ENCODE results near the gene ZNHIT1. TPM values are rescaled to one million over a fixed set of nuclear protein-coding genes. Genes with fewer than 3 reads are reported as not detected.

The ZNHIT1 gene
- total RNA-seq = 103 and 116 TPM in 2 replicates
- polyA plus RNA-seq (2012) = 109 TPM

DNA sequence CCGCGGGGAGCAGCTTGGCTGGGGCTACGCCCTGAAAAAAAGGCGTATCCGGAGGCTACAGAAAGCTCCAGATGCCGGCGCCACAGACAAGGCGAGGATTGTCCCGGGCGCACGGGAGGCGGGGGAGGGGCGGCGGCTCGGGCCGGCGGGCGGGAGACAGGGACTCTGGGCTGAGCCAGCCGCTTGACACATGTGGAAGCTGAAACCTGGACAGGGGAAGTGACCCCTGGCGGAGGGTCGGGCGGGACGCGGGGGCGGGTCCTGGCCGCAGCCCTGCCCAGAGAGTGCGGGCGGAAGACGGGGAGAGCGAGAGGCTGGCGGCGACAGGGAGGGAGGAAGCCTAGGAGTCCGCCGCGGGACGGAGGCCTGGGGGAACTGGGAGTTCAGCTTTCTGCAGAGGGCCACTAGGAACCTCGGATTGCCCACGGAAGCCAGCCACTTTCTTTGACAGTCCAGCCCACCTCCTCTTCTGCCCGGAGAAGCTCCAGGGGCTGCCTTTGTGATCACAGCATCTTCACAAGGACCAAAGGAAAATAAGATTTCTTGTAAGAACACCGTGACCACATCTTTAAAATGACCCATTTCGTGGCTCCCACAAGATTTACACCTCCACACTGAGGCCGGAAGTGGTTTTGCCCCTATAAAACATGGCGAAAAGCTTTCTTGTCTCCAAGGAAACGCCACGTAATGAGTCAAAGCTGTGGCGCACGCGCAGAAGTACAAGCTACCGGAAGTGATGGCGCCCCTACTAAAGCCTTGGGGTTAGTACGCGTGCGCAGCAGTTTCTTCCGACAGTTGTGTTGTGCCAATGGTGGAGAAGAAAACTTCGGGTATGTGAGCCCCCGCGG is at the start of gene ZNHIT1, which contains the start of gene PLOD3:
TSS of gene ZNHIT1 (plus strand) at position 778 of the 848 bp plus-strand sequence. CDS start at position 809, 31 bp downstream.
TSS of gene PLOD3 (minus strand) at position 194 of the 848 bp plus-strand sequence. CDS start 307 bp downstream, outside the sequence.
- DNase-seq (ENCODE audit: low read depth) = peak; percentile 100

DNA sequence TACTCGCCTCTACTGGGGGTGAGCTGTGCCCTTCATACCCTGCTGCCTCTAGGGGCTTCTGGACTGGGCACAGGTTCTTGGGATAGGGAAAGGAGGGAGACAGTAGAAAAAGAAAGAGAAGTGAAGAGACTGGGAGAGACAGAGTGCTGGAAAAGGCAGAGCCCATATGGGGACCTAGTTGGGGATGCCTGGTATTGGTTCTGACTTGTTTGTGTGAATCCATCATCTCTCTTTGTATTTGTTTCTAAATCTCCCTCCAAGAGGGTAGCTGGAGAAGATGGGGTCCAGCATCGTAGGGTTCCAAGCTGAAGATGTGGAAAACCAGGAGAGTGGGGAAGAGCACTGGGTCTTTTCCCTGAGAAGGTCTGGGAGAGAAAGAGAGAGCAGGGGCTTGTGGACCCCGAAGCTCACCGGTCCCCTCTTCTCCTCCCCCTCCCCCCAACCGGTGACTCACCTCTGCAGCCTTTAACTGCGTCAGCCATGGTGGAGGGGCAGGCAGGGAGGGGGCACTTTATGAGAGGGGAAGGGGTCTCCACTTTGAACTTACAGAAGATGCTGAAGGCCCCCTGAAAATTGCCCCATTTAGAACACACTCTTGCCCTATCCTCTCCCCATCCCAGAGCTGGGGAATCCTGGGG is 49.4 kb upstream of the ZNHIT1 start:
- DNase-seq (ENCODE audit: low read depth) = no peak

DNA sequence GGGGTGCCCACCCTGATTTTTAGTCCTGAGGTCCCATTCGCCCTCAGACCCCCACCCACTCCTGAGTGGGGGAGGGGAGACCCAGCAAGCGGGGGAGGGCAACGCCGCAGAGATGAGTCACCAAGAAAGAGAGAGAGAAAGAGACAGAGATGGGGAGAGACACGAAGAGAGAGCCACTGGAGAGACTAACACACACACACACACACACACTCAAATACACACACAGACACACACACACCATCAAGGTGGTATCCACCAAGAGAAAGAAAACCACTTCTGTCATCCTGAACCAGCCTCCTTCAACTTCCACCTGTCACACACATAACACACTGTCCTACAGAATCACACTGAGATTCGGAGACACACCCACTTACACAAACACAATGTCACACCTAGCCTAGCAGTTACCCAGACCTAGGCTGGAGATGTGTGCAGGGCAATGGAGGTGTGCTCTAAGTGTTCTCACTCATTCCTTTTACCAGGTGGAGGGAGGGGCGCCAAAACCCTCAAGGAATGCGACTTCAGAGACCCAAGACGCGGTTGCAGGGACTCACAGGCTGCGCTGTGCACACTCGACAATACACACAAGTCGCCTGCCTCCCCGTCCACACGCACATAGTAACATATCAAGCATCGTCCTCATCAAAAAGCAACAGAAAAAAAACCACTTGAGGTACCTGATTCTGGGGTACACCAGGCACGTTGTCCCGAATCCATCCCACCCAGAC is 48.7 kb upstream of the ZNHIT1 start:
- no peak for DNase-seq (ENCODE audit: low read depth)

DNA sequence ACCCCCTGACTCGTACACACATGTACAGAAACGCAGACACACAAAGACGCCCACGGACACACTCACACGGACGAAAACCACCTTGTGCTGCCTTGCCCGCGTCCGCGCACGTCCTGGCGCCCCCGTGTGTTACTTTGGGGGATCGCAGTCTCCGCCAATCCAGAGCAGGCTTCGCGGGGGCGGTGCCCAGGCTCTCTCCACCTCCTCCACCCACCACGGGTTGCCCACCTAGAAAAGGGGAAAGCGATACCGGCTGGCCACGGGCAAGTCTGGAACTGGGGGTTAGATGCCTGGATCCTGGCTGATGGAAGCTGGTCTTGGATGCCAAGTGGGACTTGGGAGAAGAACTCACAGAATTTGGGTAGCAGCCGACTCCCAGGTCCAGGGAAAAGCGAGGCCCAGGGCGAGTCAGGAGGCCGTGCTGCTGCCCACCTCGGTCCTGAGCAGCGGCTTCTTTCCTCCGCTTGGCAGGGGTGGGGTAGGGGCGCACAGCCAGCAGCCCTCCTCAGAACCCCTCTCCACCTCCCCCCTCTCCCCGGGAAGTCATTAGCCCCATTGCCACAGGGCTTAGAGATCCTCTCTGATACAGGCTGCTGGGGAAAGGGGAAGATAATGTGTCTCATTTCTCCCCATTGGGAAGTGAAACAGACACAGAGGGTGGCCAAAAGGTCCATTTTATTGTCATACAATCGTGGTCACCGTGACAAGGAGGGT is 48.0 kb upstream of the ZNHIT1 start:
- DNase-seq (ENCODE audit: low read depth) = peak; percentile 66

DNA sequence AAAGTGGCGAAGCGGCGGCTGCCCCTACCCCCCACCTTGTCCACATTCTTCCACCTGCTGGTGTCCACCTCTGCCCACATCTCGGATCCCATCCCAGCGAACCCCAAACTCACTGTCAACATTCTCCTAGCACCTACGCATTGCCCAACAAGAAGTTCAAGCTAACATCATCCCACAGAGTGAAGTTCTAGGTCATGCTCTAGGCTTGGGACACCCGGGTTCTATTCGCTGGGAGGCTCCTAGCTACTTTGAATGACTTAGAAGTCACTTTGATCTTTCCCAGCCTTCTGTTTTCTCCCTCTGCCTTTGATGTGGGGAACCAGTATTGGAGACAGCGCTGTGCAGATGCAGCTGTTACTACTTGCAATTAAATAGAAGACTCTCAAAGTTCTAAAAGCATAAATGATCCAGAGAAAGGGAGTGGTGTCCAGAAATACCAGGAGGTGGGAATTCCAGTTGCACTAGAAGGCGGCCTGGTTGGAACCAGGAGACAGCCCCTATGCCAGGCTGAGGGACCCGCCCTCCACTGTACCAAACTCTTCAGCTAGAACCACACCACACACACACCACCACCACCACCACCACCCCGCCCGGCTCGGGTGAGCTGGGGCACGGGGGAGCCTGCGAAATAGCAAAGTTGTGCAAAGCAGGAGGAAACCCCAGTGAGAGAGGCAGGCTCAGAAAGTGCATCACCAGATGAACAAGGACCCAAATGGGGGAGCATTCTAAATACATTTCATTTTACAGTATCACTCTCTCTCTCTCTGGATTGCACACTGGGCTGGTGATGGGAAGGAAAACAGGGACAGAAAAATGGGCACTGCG is 47.1 kb upstream of the ZNHIT1 start:
- peak; percentile 54 for DNase-seq (ENCODE audit: low read depth)

DNA sequence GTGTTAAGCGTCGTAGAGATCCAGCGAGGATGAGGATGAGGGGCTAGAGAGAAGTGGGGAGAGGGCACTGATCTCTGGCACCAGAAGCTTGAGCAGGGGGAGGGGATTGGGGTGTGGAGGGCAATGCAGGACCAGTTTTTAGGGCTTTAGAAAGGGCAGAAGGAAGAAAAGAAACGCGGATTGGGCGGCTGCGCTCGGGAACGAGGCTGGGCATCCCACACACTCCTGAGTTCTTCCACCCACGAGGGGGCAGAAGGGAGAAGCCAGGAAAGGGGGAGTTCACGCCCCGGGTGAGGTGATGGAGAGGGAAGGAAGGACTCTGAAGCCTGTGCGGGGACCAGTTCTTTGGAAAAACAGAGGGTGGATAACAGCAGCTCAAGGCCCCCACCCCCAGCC is 46.5 kb upstream of the ZNHIT1 start:
- no peak for DNase-seq (ENCODE audit: low read depth)

DNA sequence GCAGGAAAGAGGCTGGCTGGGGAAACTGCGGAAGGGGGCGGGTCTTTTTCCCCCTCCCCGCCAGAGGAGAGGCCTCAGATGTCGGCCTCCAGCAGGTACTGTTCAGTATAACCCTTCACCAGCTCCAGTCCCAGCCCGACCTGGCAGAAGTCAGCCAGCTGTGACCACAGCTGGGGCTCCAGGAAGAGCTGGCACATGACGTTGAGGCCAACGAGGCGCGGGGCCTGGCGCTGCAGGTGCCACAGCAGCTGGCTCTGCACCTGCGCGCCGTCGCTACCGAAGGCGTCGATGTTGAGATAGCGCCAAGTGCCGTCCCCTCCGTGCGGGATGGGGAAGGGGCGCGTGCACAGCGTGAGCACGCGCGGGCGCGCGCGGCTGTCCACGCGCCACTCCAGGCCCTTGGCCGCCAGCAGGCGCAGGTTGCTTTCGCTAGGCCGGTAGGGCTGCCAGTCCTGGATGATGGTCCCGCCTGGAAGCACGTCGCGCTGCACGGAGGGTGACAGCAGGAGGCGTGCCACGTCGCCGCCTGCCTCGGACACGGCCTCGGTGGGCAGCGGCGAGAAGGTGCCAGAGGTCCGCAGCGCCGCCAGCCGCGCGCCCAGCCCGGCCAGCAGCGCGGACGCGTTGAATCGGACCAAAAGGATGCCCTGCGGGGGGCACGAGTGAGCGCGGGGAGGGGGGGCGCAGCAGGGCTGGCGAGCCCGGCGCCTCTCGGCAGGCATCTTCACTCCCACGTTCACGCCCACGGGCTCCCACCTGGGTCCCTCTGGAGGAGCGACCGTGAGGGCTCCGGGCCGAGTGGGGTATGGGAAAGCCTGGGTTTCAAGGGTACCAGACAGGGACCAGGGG is 45.7 kb upstream of the ZNHIT1 start:
- no peak for DNase-seq (ENCODE audit: low read depth)

DNA sequence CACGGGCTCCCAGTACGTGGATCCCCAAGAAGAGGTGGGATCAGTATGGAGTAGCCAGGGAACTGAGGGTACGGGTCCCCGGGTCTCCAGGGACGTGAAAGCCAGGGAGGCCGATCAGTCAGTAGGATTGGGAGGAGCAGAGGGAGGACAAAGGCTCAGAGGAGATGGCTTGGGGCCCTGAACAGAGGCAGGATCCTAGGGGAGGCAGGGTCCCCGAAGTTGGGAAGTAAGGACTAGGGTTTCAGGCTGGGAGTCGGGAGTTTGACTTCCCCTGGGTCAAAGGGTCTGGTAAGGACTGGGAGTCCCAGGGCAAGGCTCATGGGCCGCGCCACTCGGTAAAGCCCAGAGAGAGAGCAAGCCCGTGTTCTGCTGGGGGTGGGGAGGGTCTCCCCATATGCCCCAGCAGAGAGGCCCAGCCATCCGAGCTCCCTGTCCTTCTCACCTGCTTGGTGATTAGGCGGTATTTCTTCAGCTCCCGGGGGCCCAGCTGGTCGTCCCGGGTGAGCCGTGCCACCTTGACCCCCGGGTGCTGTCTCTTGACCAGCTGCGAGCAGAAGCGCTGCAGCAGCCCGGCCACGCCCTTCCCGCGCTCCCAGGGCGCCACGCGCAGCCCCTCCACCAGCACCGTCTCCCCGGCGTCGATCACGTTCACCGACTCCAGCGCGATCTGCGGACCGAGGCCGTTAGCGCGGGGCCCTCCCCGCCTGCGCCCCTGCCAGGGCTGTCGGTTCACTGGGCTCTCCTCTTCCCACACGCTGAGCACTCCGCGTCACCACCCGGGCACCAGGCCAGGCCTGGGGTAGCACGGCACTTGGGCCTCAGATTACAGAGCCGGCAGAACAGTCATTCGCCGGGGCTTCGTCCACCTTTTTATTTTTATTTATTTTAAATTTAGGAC is 44.9 kb upstream of the ZNHIT1 start:
- DNase-seq (ENCODE audit: low read depth) = peak; percentile 91

DNA sequence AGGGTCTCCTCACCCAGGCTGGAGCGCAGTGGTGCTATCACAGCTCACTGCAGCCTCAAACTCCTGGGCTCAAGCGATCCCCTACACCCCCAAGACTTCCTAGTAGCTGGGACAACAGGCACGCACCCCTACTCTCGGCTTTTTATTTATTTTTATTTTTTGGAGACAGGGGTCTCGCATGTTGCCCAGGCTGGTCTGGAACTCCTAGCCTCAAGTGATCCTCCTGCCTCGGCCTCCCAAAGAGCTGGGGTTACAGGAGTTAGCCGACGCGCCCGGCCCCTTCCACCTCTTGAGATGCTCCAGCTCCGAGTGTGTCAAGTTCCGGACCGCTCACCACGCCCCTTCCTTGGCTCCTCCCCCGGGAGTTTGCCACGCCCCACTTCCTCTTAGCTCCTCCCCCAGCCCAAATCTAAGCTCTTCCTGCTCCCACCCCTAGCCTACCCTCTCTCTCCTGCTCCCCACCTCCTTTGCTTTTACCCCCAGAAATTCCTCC is 44.2 kb upstream of the ZNHIT1 start:
- peak; percentile 47 for DNase-seq (ENCODE audit: low read depth)

DNA sequence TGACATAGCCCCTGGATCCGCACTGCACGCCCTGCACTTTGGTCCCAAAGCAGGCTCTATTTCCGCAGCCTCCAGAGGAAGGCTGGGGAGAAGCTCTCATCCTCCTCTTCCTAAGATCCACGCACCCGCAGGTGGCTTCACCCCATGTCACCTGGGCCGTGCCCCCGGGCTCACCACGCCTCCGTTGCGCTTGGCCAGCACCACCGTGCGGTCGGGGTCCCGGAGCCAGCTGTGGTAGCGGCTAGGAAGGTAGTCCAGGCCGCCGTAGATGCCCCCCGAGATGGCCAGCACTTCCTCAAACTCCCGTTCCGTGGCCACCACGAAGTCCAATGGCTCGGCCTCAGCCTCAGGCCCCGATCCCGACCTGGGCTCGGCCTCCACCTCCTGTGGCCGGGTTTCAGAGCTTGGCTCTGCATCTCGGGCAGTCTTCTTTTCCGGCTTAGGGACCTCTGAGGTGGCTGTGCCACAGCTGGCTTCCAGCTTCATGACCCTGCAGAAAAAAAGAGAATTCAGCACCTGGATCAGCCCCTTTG is 43.6 kb upstream of the ZNHIT1 start:
- DNase-seq (ENCODE audit: low read depth) = no peak

DNA sequence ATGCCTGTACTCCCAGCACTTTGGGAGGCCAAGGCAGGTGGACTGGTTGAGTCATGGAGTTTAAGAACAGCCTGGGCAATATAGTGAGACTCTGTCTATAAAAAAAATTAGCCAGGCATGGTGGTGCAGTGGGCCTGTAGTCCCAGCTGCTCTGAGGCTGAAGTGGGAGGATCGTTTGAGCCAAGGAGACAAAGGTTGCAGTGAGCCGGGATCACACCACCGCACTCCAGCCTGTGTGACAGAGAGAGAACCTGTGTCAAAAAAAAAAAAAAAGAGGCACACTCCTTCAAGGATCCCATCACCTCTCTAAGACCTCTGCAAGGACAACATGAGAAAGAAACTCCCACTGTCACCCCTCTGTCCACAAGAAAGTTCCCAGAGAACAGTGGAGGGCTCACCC is 42.3 kb upstream of the ZNHIT1 start:
- no peak for DNase-seq (ENCODE audit: low read depth)

DNA sequence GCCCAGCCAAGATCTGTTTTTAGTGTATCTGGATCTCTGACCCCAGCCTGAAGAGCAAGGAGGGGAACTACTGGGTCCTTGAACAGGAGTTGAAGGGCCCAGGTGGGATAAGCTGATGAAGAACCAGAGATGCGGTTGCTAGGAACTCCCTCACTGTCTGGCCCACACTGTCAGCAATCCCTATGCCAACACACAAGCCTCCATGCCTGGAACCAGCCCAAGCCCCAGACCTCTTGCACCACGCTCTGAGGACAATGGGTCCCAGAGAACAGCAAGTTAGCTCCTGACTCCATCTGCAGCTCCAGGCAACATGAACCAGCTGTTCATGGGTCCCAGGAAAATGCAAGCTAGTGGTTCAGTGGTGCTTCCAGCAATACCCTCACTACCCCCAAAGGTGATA is 40.3 kb upstream of the ZNHIT1 start:
- no peak for DNase-seq (ENCODE audit: low read depth)

DNA sequence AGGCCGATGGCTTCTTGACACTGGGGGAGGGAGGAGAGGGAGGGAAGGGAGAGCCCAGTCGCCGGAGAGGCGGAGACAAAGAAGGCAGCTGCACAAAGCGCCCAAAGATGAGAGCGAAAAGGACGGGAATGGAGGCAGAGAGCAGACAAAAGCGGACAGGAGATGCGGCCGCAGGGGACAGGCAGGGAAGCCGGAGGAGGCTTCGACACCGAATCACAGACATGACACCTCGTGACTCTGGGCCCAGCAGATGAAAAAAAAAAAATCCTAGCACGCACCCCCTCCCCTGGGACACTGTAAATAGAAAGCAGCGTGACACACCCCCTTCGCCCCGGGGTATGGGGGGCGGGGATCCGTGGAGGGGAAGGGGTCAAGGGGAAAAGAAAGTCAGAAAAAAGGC is 38.8 kb upstream of the ZNHIT1 start:
- peak; percentile 47 for DNase-seq (ENCODE audit: low read depth)

DNA sequence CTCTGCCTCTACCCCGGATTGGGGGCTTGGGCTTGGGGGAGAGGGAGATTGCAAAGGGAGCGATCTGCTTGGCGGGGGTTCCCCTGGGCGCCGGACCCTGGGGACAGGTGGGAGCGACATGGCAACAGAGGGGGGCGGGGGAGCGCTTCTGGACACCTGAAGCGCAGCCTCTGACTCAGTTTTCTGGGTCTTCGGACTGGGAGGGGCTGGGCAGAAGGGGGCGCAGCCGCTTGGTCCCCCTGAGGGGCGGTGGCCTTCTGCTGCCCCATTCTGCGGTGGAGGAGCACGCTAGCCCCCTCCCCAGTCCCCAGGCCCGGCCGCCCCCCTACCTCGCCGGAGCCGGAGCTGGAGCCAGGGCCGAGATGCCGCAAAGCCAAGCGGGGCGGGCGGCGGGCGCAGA is 38.3 kb upstream of the ZNHIT1 start:
- no peak for DNase-seq (ENCODE audit: low read depth)

DNA sequence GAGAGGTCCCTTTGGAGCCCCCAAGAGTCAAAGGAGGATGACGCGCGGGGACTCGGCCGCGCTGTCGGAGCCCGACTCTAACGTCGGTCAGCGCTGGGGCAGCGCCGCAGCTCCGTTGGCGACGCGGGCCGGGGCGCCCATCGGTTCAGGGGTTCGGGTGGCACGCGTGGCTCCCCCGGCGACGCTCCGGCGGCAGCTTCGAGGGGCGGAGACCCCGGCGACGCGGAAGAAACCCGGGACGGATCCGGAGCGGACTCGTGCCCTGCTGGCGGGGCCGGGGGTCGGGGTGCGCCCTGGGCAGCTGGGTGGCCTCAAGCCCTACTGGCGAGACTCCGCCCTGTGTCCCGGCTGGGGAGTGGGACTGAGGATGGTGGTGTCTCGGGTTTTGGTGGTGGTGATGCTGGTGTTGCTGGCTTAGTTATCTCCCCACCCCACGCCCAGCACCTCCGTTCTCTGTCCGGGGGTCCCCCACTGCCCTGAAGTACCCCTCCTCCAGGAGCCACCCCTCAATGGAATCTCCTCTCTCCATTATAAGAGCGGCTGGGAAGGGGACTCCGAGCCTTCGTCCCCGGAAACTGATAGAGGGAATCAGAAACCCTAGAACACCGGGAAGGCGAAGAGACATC is 37.7 kb upstream of the ZNHIT1 start, which contains the start of gene NAT16:
TSS of gene NAT16 (minus strand) at position 164 of the 626 bp plus-strand sequence. CDS start 5,486 bp downstream, outside the sequence.
- no peak for DNase-seq (ENCODE audit: low read depth)

DNA sequence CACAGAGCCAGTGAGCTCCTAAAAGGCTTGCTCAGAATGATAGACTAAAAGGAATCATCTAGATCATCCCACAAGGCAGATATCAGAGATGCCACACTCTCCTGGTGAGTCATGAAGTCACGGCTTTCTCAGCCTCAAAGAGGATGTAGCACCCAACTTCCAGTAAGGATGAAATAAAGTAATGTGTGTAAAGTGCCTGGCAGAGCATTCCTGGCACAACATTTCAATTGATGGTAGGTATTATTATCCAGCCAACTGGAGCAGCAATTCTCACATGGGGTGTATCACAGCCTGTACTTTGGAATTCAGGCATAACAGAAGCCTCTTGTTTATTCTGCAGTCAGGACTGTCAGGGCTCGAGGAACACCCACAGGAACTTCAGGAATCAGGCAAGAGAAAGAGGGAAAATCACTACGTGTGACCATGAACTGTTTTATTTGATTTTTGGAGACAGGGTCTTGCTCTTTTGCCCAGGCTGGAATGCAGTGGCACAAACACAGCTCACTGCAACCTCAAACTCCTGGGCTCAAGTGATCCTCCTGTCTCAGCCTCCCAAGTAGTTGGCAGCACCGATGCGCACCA is 32.6 kb upstream of the ZNHIT1 start:
- DNase-seq (ENCODE audit: low read depth) = peak; percentile 60

DNA sequence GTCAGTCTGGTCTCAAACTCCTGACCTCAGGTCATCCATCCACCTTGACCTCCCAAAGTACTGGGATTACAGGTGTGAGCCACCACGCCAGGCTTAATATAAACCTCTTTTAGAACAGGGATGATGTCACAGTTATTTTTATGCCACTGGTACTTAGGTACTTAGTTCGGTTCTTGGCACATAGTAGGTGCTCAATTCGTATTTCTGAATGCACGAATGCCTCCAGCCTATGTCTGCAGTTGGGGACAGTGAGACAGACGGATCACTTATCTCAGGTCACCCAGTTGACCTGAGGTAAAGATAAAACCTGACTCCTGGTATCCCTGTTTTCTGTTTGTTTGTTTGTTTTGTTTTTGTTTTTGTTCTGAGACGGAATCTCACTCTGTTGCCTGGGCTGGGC is 31.8 kb upstream of the ZNHIT1 start:
- DNase-seq (ENCODE audit: low read depth) = no peak
